ENCODE measurements around the gene SPSB4.

DNA sequence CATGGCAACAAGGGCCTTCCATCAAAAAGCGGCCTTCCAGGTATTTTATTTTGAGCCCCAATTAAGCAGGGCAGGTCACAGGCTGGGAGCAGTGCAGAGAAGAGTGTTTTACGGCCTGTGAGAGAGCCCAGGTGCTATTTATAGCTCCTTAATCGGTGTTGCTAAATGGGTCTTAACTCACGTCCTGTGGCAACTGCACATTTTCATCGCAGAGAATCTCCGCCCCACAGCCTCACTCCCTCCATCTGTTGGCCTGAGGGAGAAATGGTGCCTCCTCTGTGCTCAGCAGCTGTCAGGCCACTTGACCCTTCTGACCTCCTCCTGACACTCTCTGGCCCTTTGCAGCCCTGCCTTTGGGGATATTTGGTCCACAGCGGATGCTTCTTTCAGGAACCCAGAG, 58.6 kb downstream of the SPSB4 start:
- TF ChIP-seq, protein P1, sequence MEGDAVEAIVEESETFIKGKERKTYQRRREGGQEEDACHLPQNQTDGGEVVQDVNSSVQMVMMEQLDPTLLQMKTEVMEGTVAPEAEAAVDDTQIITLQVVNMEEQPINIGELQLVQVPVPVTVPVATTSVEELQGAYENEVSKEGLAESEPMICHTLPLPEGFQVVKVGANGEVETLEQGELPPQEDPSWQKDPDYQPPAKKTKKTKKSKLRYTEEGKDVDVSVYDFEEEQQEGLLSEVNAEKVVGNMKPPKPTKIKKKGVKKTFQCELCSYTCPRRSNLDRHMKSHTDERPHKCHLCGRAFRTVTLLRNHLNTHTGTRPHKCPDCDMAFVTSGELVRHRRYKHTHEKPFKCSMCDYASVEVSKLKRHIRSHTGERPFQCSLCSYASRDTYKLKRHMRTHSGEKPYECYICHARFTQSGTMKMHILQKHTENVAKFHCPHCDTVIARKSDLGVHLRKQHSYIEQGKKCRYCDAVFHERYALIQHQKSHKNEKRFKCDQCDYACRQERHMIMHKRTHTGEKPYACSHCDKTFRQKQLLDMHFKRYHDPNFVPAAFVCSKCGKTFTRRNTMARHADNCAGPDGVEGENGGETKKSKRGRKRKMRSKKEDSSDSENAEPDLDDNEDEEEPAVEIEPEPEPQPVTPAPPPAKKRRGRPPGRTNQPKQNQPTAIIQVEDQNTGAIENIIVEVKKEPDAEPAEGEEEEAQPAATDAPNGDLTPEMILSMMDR (IDR thresholded peaks at IDR 0.05): no peak
- no peak for TF ChIP-seq EZH2 (IDR thresholded peaks at IDR 0.05; ENCODE audit: borderline replicate concordance, insufficient read depth, low read depth, low read length, poor library complexity, severe bottlenecking)
